Upper lobe of left lung (tissue), 4 donors: Measurements from ENCODE around the gene UBE4B.

Source experiments
- EP300 ChIP-seq, 4 donors: sonication (generic); formaldehyde crosslinking; IDR thresholded peaks; one replicate each; pipeline ENCODE4 v1.5.1; 2017; ENCODE audit warnings: antibody characterized with exemption in 4 of 4, control low read depth in 2 of 4
- POLR2A ChIP-seq, 4 donors: fragments of 450-650 bp; IDR thresholded peaks; one replicate each; pipeline ENCODE4 v1.5.1; 2016 to 2017; ENCODE audit warnings: antibody characterized with exemption in 4 of 4, mild to moderate bottlenecking in 2 of 4
- TF ChIP-seq, protein P1 (sequence below), 6 experiments: fragments of 450-650 bp in 4 of 6; fragments of 200-600 bp in 2 of 6; sonication (generic) in 2 of 6; IDR thresholded peaks; one replicate each; pipeline ENCODE4 v1.5.1; 2016 to 2019; ENCODE audit warnings: antibody characterized with exemption in 6 of 6

DNA sequence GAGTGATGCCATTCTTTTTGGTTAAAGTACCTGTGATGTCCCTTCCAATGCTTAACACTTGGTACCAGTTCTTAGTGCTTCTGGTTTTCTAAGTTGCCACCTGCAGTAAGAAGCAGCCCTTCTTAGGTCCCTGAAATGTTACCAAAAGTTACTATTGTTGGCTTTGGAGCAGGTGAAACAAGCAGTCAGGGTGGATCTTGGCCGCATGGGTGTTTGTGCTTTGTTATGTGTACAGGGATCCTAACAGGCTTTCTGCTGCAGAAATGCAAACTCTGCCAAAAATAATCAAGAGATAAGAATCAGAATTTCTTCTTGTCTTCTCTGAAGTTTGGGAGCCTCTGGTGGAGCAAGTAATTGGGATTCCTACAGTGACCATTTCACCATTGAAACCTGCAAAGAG is 84.4 kb downstream of the UBE4B start:
- TF ChIP-seq, protein P1, sequence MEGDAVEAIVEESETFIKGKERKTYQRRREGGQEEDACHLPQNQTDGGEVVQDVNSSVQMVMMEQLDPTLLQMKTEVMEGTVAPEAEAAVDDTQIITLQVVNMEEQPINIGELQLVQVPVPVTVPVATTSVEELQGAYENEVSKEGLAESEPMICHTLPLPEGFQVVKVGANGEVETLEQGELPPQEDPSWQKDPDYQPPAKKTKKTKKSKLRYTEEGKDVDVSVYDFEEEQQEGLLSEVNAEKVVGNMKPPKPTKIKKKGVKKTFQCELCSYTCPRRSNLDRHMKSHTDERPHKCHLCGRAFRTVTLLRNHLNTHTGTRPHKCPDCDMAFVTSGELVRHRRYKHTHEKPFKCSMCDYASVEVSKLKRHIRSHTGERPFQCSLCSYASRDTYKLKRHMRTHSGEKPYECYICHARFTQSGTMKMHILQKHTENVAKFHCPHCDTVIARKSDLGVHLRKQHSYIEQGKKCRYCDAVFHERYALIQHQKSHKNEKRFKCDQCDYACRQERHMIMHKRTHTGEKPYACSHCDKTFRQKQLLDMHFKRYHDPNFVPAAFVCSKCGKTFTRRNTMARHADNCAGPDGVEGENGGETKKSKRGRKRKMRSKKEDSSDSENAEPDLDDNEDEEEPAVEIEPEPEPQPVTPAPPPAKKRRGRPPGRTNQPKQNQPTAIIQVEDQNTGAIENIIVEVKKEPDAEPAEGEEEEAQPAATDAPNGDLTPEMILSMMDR (IDR thresholded peaks at IDR 0.05): no peak
- TF ChIP-seq POLR2A (IDR thresholded peaks at IDR 0.05) (no peak), EP300 (IDR thresholded peaks at IDR 0.05) (no peak)
